Endothelial cell of umbilical vein (primary cell): ENCODE results near the gene SORCS2. TPM values are rescaled to one million over a fixed set of nuclear protein-coding genes. Genes with fewer than 3 reads are reported as not detected.

Experiments used
- BruUV-seq: library from RNA; stranded (reverse); fragments of 400-500 nt; replicated peaks from 2 replicates; lab custom pipeline; 2021; lab: Mats Ljungman, UMichigan
- CTCF ChIA-PET: fragments of 300-600, 350-600 bp; sonication (Branson Sonifier 250); formaldehyde crosslinking; loops from one replicate; lab custom pipeline; 2021; ENCODE audit warnings: antibody characterized with exemption, inconsistent platforms; lab: Charles Lee
- POLR2A ChIA-PET: fragments of 300-600, 350-600 bp; sonication (Branson Sonifier 250); formaldehyde crosslinking; loops from one replicate; lab custom pipeline; 2021; ENCODE audit warnings: antibody characterized with exemption, inconsistent platforms; lab: Charles Lee
- DNase-seq: peaks from one replicate; pipeline ENCODE4 v3.0.0-alpha.2; 2011; ENCODE audit warnings: low read depth, low spot score
- FAIRE-seq: peaks from 2 replicates; lab custom pipeline; 2011; peaks lifted over from hg19 to GRCh38; lab: Jason Lieb, UNC
- H2AFZ ChIP-seq: 2 replicates; pipeline ENCODE4 v1.6.0; 2012; ENCODE audit warnings: low read depth, low read length, control low read depth, inconsistent platforms
- H3K27ac ChIP-seq: 2 replicates; pipeline ENCODE4 v1.5.1; 2011; ENCODE audit warnings: low read depth, mild to moderate bottlenecking, control low read depth, low read length, moderate library complexity; ENCODE audit not compliant: insufficient read depth
- H3K27me3 ChIP-seq, 2 experiments: 2 replicates each; pipeline versions ENCODE4 v1.6.0 to v1.6.1; 2011; ENCODE audit warnings: low read length in 2 of 2, mixed read lengths in 1 of 2; ENCODE audit not compliant: control insufficient read depth in 2 of 2, insufficient read depth in 2 of 2
- H3K36me3 ChIP-seq, 2 experiments: 2 replicates in 1 of 2; 3 replicates in 1 of 2; pipeline ENCODE4 v1.5.1; 2011; ENCODE audit warnings: low read length in 2 of 2, mild to moderate bottlenecking in 1 of 2, moderate library complexity in 1 of 2; ENCODE audit not compliant: control insufficient read depth in 2 of 2, insufficient read depth in 2 of 2; ENCODE audit errors: extremely low read depth in 1 of 2
- H3K4me1 ChIP-seq: 3 replicates; pipeline ENCODE4 v1.5.1; 2011; ENCODE audit warnings: mild to moderate bottlenecking, low read length; ENCODE audit not compliant: control insufficient read depth, insufficient read depth; ENCODE audit errors: extremely low read depth
- H3K4me2 ChIP-seq: 2 replicates; pipeline ENCODE4 v1.6.1; 2011; ENCODE audit warnings: low read length, control low read depth, mixed read lengths; ENCODE audit not compliant: insufficient read depth
- H3K4me3 ChIP-seq, 3 experiments: fragments of 200-600 bp in 1 of 3; sonication (generic), shearing (Covaris generic) in 1 of 3; replicated peaks in 1 of 3; 2 replicates each; pipeline ENCODE4 v1.5.1; 2011 to 2016; ENCODE audit warnings: control low read depth in 3 of 3, low read length in 3 of 3, mild to moderate bottlenecking in 2 of 3, inconsistent platforms in 1 of 3, low read depth in 1 of 3, moderate library complexity in 1 of 3; ENCODE audit not compliant: insufficient read depth in 1 of 3
- H3K79me2 ChIP-seq: 2 replicates; pipeline ENCODE4 v1.6.0; 2012; ENCODE audit warnings: low read length, inconsistent platforms; ENCODE audit not compliant: control insufficient read depth, insufficient read depth
- H3K9ac ChIP-seq: replicated peaks from 2 replicates; pipeline ENCODE3; 2011; ENCODE audit warnings: low read length, control low read depth; ENCODE audit not compliant: insufficient read depth; ENCODE audit errors: extremely low read depth
- H3K9me1 ChIP-seq: replicated peaks from 3 replicates; pipeline ENCODE4 v1.6.0; 2011; ENCODE audit warnings: mild to moderate bottlenecking, low read length; ENCODE audit not compliant: control insufficient read depth, insufficient read depth; ENCODE audit errors: extremely low read depth
- H3K9me3 ChIP-seq: replicated peaks from 2 replicates; pipeline ENCODE4 v1.5.1; 2012; ENCODE audit warnings: low read length, inconsistent platforms; ENCODE audit not compliant: control insufficient read depth, insufficient read depth
- H4K20me1 ChIP-seq: replicated peaks from 2 replicates; pipeline ENCODE3; 2011; ENCODE audit warnings: mild to moderate bottlenecking, low read length; ENCODE audit not compliant: control insufficient read depth, insufficient read depth; ENCODE audit errors: extremely low read depth
- CTCF ChIP-seq, 2 donors: IDR thresholded peaks; 1 replicate in 1 of 2; 2 replicates in 1 of 2; pipeline ENCODE4 v1.5.1; 2011; ENCODE audit warnings: low read length in 2 of 2, mild to moderate bottlenecking in 2 of 2, moderate library complexity in 2 of 2, control low read depth in 1 of 2, inconsistent platforms in 1 of 2, low read depth in 1 of 2; ENCODE audit not compliant: insufficient read depth in 1 of 2; ENCODE audit errors: extremely low read depth in 1 of 2
- EZH2 ChIP-seq: IDR thresholded peaks from 2 replicates; pipeline ENCODE4 v1.6.1; 2012; ENCODE audit warnings: borderline replicate concordance, low read depth, mild to moderate bottlenecking, moderate library complexity, low read length, inconsistent platforms; ENCODE audit not compliant: severe bottlenecking
- FOS ChIP-seq: IDR thresholded peaks from 2 replicates; pipeline ENCODE4 v1.6.1; 2011; ENCODE audit warnings: mild to moderate bottlenecking, low read length, moderate library complexity, borderline replicate concordance; ENCODE audit not compliant: insufficient read depth
- GATA2 ChIP-seq: IDR thresholded peaks from 2 replicates; pipeline ENCODE4 v1.7.0; 2011; ENCODE audit warnings: low read depth, mild to moderate bottlenecking, moderate library complexity, mixed read lengths, low read length; ENCODE audit not compliant: insufficient read length, insufficient read depth
- JUN ChIP-seq: IDR thresholded peaks from 2 replicates; pipeline ENCODE4 v1.6.1; 2011; ENCODE audit warnings: borderline replicate concordance, low read depth; ENCODE audit not compliant: insufficient read length, insufficient read depth
- MYC ChIP-seq: IDR thresholded peaks from one replicate; pipeline ENCODE4 v1.6.1; 2011; ENCODE audit warnings: mild to moderate bottlenecking, low read depth, low read length
- POLR2A ChIP-seq: IDR thresholded peaks from 2 replicates; pipeline ENCODE4 v1.6.1; 2012; ENCODE audit warnings: low read depth, mild to moderate bottlenecking, control low read depth, low read length
- POLR2AphosphoS5 ChIP-seq: IDR thresholded peaks from 2 replicates; pipeline ENCODE4 v1.6.1; 2012; ENCODE audit warnings: low read depth, mild to moderate bottlenecking, control low read depth, low read length, moderate library complexity; ENCODE audit not compliant: insufficient read depth
- dilution Hi-C: fragments of 300-500 bp; cut with MboI; formaldehyde crosslinking; loops from one replicate; pipeline ENCODE4 v1.15.0; 2019; ENCODE audit warnings: low sequenced_read_pairs; ENCODE audit not compliant: extremely low pct_ligation_motif_present
- intact Hi-C: fragments of 100-400 bp; cut with micrococcal nuclease; formaldehyde crosslinking; loops from one replicate; pipeline ENCODE4 v1.10.0; 2022
- polyA plus RNA-seq, 4 experiments: library from polyadenylated mRNA; depleted of rRNA in 3 of 4; stranded (reverse) in 3 of 4; unstranded in 1 of 4; fragments of >200 nt; gene quantifications; 2 replicates each; pipeline versions ENCODE4 v1.2.1 to v1.2.3, GENCODE V29; 2011 to 2012; ENCODE audit warnings: missing spikeins in 1 of 4
- total RNA-seq: library from RNA; stranded (reverse); gene quantifications from 2 replicates; pipeline ENCODE4 v1.2.3, GENCODE V29; 2021

SORCS2 gene
- total and polyA plus RNA-seq, 2 donors (not counting 3 experiments of a cell fraction or from before 2014, with no cell fraction given), result not detected

DNA sequence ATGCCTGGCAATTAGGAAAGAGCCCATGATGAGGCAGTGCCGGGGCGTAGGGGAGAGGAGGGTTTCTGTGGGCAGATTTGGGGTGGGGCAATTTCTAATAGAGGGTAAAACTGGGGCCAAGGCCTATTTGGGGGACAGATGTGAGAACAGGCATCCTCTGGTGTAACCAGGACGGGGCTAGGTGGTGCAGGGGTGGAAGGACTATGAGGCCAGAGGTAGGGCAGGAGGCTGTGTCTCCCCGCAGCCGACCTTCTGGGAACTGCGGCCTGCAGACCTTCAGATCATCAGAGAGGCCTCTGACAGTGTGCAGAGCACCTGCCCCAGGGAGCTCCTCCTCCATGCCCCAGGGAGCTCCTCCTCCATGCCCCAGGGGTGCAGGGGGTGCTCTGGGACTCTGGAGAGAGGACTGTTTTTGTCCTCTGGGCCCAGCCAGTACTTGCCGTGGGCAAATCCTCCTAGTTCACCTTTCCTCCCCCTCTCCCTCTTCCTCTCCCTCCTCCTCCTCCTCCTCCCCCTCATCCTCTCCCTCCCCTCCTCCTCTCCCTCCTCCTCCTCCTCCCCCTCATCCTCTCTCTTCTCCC lies 101.9 kb downstream of the SORCS2 start:
- no peaks in the 10 kb centered on the region for H4K20me1 ChIP-seq
- POLR2A ChIA-PET, result no interaction called here

DNA sequence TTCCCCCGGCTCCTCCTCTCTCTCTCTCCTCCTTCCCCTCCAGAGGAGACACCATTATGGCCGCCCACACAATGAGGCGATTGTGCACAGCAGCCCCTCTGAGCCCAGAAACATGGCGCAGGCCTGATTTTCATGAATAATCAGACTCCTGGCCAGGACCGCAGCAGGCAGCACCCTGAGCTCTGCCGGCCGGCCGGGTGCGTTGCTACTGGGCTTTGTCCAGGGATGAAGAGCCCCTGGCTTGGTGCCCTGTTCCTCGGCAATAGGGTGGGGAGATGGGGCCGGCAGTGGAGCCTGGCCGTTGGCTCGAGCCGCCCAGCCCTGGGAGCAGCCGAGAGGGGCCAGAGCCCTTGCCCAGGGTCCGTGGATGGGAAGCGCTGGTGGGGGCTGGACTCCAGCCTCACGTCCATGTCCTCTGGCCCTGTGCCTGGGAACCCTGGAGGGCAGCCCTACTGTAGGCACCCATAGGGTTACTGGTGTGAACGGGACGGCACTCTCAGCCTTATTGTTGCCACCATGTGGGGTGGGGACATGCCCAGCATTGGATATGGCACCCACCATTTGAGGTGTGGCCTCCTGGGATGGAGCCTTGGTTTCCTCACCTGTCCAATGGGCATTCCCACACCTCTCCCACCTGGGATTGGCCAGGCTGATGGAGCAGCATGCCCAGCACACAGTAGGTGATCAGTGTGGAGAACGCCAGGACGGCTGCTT lies 103.0 kb downstream of the SORCS2 start:
- Histone ChIP-seq H3K27me3 (no peaks in the 10 kb centered on the region), H3K27ac (no peak overlapping the region), H3K4me3 (no peak overlapping the region), H3K9me1 (no peaks in the 10 kb centered on the region), H2AFZ (no peak overlapping the region), H3K79me2 (no peaks in the 10 kb centered on the region), H3K4me1 (no peaks in the 10 kb centered on the region), H3K9me3 (no peaks in the 10 kb centered on the region), H4K20me1 (no peaks in the 10 kb centered on the region), H3K4me2 (no peak overlapping the region), H3K36me3 (no peaks in the 10 kb centered on the region), H3K9ac (no peak overlapping the region)
- dilution Hi-C loops (no loop called here), intact Hi-C loops (loop anchor here (5.0 kb wide), 1 partner anchor 1398 kb away; no protein-coding TSS in a partner anchor)
- ChIA-PET POLR2A (no interaction called here), CTCF (interaction anchor here (1.0 to 3.2 kb wide), 4 partner anchors 40 to 106 kb away, joined by 3 to 15 read pairs (median 9); partner anchors contain the start of gene SORCS2)
- no peak for DNase-seq
- no peak for TF ChIP-seq CTCF (IDR thresholded peaks at IDR 0.05; ENCODE audit: extremely low read depth in 1 of 2, insufficient read depth in 1 of 2, low read depth in 1 of 2, low read length in 2 of 2)
- TF ChIP-seq GATA2, result no peak
- TF ChIP-seq MYC, result no peak
- TF ChIP-seq JUN, result no peak
- no peak for TF ChIP-seq POLR2AphosphoS5
- TF ChIP-seq EZH2, result no peak
- TF ChIP-seq FOS, result no peak
- no peak for TF ChIP-seq POLR2A
- BruUV-seq, result no TSS peak
- FAIRE-seq, result no peak

More for the DNA sequence above, 101.9 kb downstream of the SORCS2 start:
- no peaks in the 10 kb centered on the region for H3K4me1 ChIP-seq
- no peak for FAIRE-seq
- no peak overlapping the region for H3K27ac ChIP-seq
- intact Hi-C loops (no loop called here), dilution Hi-C loops (no loop called here)
- no peaks in the 10 kb centered on the region for H3K9me3 ChIP-seq
- no peak overlapping the region for H3K4me3 ChIP-seq
- H3K27me3 ChIP-seq, result no peaks in the 10 kb centered on the region
- no peak for DNase-seq
- H2AFZ ChIP-seq, result no peak overlapping the region
- no TSS peak for BruUV-seq
- TF ChIP-seq POLR2A (no peak), FOS (no peak), JUN (no peak)
- H3K9me1 ChIP-seq, result no peaks in the 10 kb centered on the region
- CTCF ChIA-PET, result interaction anchor here (1.0 to 3.2 kb wide), 3 partner anchors 41 to 105 kb away, joined by 3 to 15 read pairs (median 3); no protein-coding TSS in a partner anchor
- no peaks in the 10 kb centered on the region for H3K79me2 ChIP-seq
- no peak overlapping the region for H3K9ac ChIP-seq
- no peak overlapping the region for H3K4me2 ChIP-seq
- no peaks in the 10 kb centered on the region for H3K36me3 ChIP-seq
